PFSK-1 (cell line): ENCODE measurements around the gene TBC1D22A.

Source experiments
- FOXP2 ChIP-seq: optimal IDR thresholded peaks from 2 replicates; pipeline ENCODE3; 2011; ENCODE audit warnings: borderline replicate concordance, control low read depth, inconsistent platforms; ENCODE audit not compliant: insufficient read depth; ENCODE audit errors: extremely low read length, extremely low read depth
- POLR2AphosphoS5 ChIP-seq: IDR thresholded peaks from 2 replicates; pipeline ENCODE4 v1.6.1; 2012; ENCODE audit warnings: low read depth, mild to moderate bottlenecking, control low read depth, low read length, moderate library complexity
- SIN3A ChIP-seq: IDR thresholded peaks from 2 replicates; pipeline ENCODE4 v1.6.1; 2012; ENCODE audit warnings: mild to moderate bottlenecking, low read length, moderate library complexity, borderline replicate concordance; ENCODE audit not compliant: insufficient read depth
- TAF1 ChIP-seq: IDR thresholded peaks from 2 replicates; pipeline ENCODE4 v1.6.1; 2012; ENCODE audit warnings: low read length, control low read depth, borderline replicate concordance; ENCODE audit not compliant: insufficient read depth
- TF ChIP-seq, protein P1 (sequence below), 2 experiments: IDR thresholded peaks; 2 replicates each; pipeline versions ENCODE4 v1.6.1 to v1.8.0; 2011 to 2012; ENCODE audit warnings: low read depth in 2 of 2, low read length in 2 of 2, control low read depth in 1 of 2, inconsistent platforms in 1 of 2, mild to moderate bottlenecking in 1 of 2, moderate library complexity in 1 of 2; ENCODE audit not compliant: insufficient read depth in 1 of 2

The TBC1D22A gene

DNA sequence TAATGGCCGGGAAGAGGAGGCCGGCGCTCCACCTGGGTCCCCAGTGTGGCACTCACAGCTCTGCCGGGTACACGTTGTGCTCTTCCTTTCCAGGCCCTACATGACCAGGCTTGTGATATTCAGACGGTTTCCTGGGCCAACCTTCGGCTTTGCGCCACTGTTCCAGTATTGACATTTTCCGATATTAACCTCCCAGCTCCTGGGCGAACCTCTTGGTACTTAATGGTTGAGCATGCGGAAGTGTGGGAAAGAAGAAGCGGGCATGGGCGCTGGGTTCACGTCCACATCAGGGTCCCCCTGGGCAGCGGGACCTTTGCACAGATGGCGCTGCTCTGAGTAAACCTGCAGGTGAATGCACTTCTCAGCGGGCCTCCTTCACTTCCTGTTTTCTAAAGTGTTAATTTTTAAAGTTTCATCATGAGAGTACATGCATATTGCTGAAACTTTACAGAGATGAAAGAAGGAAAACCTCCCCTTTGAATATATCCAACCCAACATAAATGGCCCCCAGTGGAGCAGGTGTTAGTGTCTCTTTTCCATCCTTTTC lies 286.7 kb downstream of the TBC1D22A start:
- TF ChIP-seq SIN3A (no peak), POLR2AphosphoS5 (no peak), TAF1 (no peak), FOXP2 (no peak)
- TF ChIP-seq, protein P1, sequence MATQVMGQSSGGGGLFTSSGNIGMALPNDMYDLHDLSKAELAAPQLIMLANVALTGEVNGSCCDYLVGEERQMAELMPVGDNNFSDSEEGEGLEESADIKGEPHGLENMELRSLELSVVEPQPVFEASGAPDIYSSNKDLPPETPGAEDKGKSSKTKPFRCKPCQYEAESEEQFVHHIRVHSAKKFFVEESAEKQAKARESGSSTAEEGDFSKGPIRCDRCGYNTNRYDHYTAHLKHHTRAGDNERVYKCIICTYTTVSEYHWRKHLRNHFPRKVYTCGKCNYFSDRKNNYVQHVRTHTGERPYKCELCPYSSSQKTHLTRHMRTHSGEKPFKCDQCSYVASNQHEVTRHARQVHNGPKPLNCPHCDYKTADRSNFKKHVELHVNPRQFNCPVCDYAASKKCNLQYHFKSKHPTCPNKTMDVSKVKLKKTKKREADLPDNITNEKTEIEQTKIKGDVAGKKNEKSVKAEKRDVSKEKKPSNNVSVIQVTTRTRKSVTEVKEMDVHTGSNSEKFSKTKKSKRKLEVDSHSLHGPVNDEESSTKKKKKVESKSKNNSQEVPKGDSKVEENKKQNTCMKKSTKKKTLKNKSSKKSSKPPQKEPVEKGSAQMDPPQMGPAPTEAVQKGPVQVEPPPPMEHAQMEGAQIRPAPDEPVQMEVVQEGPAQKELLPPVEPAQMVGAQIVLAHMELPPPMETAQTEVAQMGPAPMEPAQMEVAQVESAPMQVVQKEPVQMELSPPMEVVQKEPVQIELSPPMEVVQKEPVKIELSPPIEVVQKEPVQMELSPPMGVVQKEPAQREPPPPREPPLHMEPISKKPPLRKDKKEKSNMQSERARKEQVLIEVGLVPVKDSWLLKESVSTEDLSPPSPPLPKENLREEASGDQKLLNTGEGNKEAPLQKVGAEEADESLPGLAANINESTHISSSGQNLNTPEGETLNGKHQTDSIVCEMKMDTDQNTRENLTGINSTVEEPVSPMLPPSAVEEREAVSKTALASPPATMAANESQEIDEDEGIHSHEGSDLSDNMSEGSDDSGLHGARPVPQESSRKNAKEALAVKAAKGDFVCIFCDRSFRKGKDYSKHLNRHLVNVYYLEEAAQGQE (IDR thresholded peaks at IDR 0.05; ENCODE audit: insufficient read depth in 1 of 2, low read depth in 2 of 2, low read length in 2 of 2), result no peak

DNA sequence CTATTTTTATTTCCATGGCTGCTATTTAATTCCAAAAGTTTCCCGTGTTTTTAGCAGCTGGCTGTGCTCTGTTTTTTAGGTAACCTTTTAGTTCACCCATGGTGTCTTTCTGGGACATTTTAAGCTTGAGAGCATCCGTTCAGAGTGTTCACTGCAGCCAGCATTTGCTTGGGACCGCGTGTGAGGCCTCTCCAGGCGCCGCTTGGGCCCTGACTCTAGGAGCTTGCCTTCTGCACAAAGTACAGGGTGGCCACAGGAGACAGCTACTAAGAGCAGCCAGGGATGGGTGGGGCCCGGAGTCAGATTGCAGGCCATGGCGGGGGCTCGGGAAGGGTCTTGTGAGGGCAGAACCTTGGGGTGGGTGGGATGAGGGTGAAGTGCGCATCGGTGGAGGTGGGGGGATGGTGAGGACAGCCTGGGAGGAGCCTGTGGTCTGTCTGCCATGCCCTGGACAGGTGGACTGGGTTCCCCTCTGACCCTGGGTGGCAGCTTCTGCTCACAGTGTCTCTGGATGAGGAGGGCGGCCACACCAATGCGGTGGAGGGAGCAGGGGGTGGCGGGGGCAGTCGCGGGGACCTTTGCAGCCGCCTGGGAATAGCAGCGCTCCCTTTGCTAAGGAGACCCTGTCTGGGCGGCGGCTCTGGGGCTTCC lies 288.1 kb downstream of the TBC1D22A start:
- no peak for TF ChIP-seq TAF1
- TF ChIP-seq, protein P1 (IDR thresholded peaks at IDR 0.05; ENCODE audit: insufficient read depth in 1 of 2, low read depth in 2 of 2, low read length in 2 of 2), result no peak

DNA sequence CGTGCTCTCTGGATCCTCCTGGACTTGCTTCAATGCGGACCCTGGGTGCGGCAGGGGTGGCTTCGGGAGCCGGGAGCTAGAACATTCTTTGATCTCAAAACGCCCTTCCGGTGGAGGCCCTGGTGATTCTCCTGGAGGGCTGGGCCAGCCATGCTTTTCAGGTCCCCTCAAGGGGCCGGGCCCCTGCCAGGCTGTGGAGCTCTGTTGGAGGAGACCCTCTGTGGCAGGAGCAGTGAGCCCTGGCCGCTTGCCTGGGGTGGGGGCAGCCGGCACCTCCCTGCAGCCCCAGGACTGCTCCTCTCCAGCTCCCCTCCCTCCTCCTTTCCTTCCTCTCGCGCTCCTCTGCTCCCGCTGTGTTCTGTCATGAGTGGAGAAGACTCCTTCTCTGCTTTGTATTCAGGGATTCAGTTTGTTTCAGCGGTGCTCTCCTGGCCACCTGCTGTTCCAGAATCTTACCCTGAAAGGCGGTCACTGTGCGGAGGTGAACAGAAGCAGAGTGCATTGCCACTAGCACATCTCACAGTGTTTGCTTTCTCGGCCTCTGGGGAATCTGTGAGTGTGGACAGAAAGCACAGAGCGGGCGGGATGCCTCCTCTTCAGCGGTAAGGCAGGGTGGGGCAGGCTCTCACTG lies 289.1 kb downstream of the TBC1D22A start:
- TF ChIP-seq FOXP2, result no peak
- TF ChIP-seq, protein P1 (IDR thresholded peaks at IDR 0.05; ENCODE audit: insufficient read depth in 1 of 2, low read depth in 2 of 2, low read length in 2 of 2), result no peak
- TF ChIP-seq POLR2AphosphoS5, result no peak
- TF ChIP-seq TAF1, result no peak
- TF ChIP-seq SIN3A, result no peak

DNA sequence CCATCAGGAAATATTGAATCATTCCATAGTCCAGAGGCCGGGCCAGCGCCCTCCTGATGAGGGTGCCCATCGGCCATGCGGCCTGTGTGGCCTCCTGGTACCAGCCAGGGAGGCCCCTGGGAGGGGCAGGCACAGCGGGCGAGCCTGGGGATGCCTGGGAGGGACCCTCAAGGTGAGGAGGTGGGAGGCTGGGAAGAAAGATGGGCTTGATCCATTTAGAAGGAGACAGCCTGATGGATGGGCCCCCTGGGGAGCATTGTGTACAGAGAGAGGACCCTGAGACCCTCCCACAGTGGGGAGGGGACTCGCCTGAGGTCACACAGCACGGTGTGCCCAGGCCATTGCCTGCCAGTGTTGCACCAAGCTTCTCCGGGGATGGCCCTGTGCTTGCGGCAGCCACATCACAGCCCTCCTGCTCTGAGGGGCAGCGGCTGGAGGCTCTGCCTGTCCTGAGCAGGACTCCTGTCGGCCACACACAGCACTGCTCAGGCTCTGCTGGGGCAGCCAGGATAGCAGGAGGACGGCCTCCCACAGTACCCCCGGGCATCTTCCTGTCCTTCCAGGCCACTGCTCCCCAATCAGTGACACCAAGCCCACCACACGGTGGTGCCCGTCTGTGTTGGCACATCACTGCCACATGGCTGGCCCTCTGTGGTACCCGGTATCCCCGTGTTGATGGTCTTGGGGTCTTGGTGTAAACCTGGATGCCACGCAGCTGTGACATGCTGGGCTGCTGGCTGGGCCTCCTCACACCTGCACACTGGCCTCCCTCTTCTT lies 290.0 kb downstream of the TBC1D22A start:
- TF ChIP-seq FOXP2 (no peak), TAF1 (no peak), POLR2AphosphoS5 (no peak), SIN3A (no peak)
- TF ChIP-seq, protein P1 (IDR thresholded peaks at IDR 0.05; ENCODE audit: insufficient read depth in 1 of 2, low read depth in 2 of 2, low read length in 2 of 2), result no peak
